HCT116 (cell line): ENCODE data around the gene SYNE1. TPM values are rescaled to one million over a fixed set of nuclear protein-coding genes. Genes with fewer than 3 reads are reported as not detected.

Experiments
- ATAC-seq: fragments of 200-7000 bp; cut with Tn5 transposase; 2 replicates; pipeline ENCODE4 v1.9.1; 2020; ENCODE audit warnings: mild to moderate bottlenecking, moderate library complexity
- BruUV-seq: library from RNA; stranded (reverse); fragments of 400-500 nt; replicated peaks from 2 replicates; lab custom pipeline; 2021; lab: Mats Ljungman, UMichigan
- CTCF ChIA-PET: fragments of 300-600 bp; sonication (Branson Sonifier 250); formaldehyde crosslinking; loops from one replicate; lab custom pipeline; 2021; ENCODE audit warnings: antibody characterized with exemption; lab: Charles Lee
- POLR2A ChIA-PET: fragments of 300-600, 350-600 bp; sonication (Branson Sonifier 250); formaldehyde crosslinking; loops from one replicate; lab custom pipeline; 2021; ENCODE audit warnings: antibody characterized with exemption; lab: Charles Lee
- RAD21 ChIA-PET, 2 experiments: fragments of 300-600 bp; sonication (Branson Sonifier 250); formaldehyde crosslinking; loops; one replicate each; lab custom pipeline; 2023; ENCODE audit warnings: low total read pairs in 2 of 2; ENCODE audit not compliant: uncharacterized antibody in 2 of 2, unreplicated experiment in 2 of 2, low non-redundant PET in 1 of 2; lab: Charles Lee
- DNase-seq: peaks from one replicate; pipeline ENCODE4 v3.0.0-alpha.2; 2010; ENCODE audit warnings: low read depth, low spot score
- H2AFZ ChIP-seq: fragments of 200-600 bp; shearing (Covaris generic), sonication (generic); 2 replicates; pipeline ENCODE4 v1.6.1; 2017; ENCODE audit warnings: low read depth, mixed run types, mixed read lengths, antibody characterized with exemption, low read length; ENCODE audit not compliant: poor library complexity, severe bottlenecking
- H3K27ac ChIP-seq: 2 replicates; pipeline ENCODE4 v1.5.1; 2012; ENCODE audit warnings: low read depth, low read length
- H3K27me3 ChIP-seq: fragments of 200-600 bp; sonication (generic); 2 replicates; pipeline ENCODE4 v1.6.1; 2016; ENCODE audit warnings: mixed run types, low read length, mixed read lengths; ENCODE audit not compliant: insufficient read depth
- H3K36me3 ChIP-seq, 2 experiments: fragments of 200-500 bp in 1 of 2; fragments of 200-600 bp in 1 of 2; sonication (Bioruptor generic) in 1 of 2; sonication (generic) in 1 of 2; 2 replicates each; pipeline versions ENCODE4 v1.5.1 to v1.6.1; 2014 to 2016; ENCODE audit warnings: low read length in 2 of 2, inconsistent platforms in 1 of 2, mixed read lengths in 1 of 2, mixed run types in 1 of 2; ENCODE audit not compliant: insufficient read depth in 2 of 2, control insufficient read depth in 1 of 2
- H3K4me1 ChIP-seq, 2 experiments: fragments of 200-600 bp in 1 of 2; sonication (generic) in 1 of 2; 2 replicates each; pipeline versions ENCODE4 v1.5.1 to v1.6.1; 2012 to 2017; ENCODE audit warnings: low read length in 2 of 2, inconsistent platforms in 1 of 2, mild to moderate bottlenecking in 1 of 2, mixed read lengths in 1 of 2, mixed run types in 1 of 2, moderate library complexity in 1 of 2; ENCODE audit not compliant: insufficient read depth in 2 of 2, control insufficient read depth in 1 of 2
- H3K4me2 ChIP-seq: fragments of 200-600 bp; sonication (generic); 2 replicates; pipeline ENCODE4 v1.6.1; 2017; ENCODE audit warnings: mixed run types, low read length, mixed read lengths
- H3K4me3 ChIP-seq, 2 experiments: fragments of 200-600 bp in 1 of 2; sonication (generic) in 1 of 2; replicated peaks in 1 of 2; 2 replicates each; pipeline ENCODE4 v1.5.1; 2011 to 2016; ENCODE audit warnings: low read length in 2 of 2, control low read depth in 1 of 2, low read depth in 1 of 2, mild to moderate bottlenecking in 1 of 2, mixed read lengths in 1 of 2, mixed run types in 1 of 2
- H3K79me2 ChIP-seq: fragments of 200-600 bp; sonication (generic); 2 replicates; pipeline ENCODE4 v1.6.1; 2017; ENCODE audit warnings: mild to moderate bottlenecking, mixed run types, low read length, moderate library complexity, mixed read lengths; ENCODE audit not compliant: insufficient read depth
- H3K9ac ChIP-seq: fragments of 200-600 bp; sonication (generic); 2 replicates; pipeline ENCODE4 v1.6.1; 2016; ENCODE audit warnings: low read length, mixed read lengths
- H3K9me2 ChIP-seq: fragments of 200-600 bp; sonication (generic), shearing (Covaris generic); 2 replicates; pipeline ENCODE4 v1.6.1; 2017; ENCODE audit warnings: mixed run types, mild to moderate bottlenecking, moderate library complexity; ENCODE audit not compliant: insufficient read depth
- H3K9me3 ChIP-seq, 2 experiments: fragments of 200-500 bp in 1 of 2; fragments of 200-600 bp in 1 of 2; sonication (Bioruptor generic) in 1 of 2; sonication (generic) in 1 of 2; 2 replicates each; pipeline ENCODE4 v1.6.1; 2014 to 2017; ENCODE audit warnings: low read length in 2 of 2, mixed read lengths in 2 of 2, inconsistent platforms in 1 of 2, low read depth in 1 of 2, mild to moderate bottlenecking in 1 of 2, mixed run types in 1 of 2, moderate library complexity in 1 of 2; ENCODE audit not compliant: control insufficient read depth in 1 of 2, insufficient read depth in 1 of 2
- H4K20me1 ChIP-seq: fragments of 200-600 bp; sonication (generic), shearing (Covaris generic); 2 replicates; pipeline ENCODE4 v1.6.1; 2017; ENCODE audit warnings: mixed run types, mild to moderate bottlenecking, moderate library complexity; ENCODE audit not compliant: insufficient read depth
- CTCF ChIP-seq, 3 experiments: fragments of 200-600 bp in 1 of 3; sonication (generic) in 1 of 3; IDR thresholded peaks in 2 of 3; conservative IDR thresholded peaks in 1 of 3; 2 replicates each; pipeline ENCODE4 v1.5.1; 2012 to 2017; ENCODE audit warnings: low read depth in 2 of 3, low read length in 2 of 3, antibody characterized with exemption in 1 of 3, borderline replicate concordance in 1 of 3, control low read depth in 1 of 3, mild to moderate bottlenecking in 1 of 3, mixed read lengths in 1 of 3, mixed run types in 1 of 3, moderate library complexity in 1 of 3; ENCODE audit not compliant: insufficient read depth in 1 of 3
- ELF1 ChIP-seq: IDR thresholded peaks from 2 replicates; pipeline ENCODE4 v1.6.1; 2012; ENCODE audit warnings: low read depth, borderline replicate concordance
- EZH2 ChIP-seq: fragments of 200-600 bp; sonication (generic); IDR thresholded peaks from 2 replicates; pipeline ENCODE4 v1.6.1; 2017; ENCODE audit warnings: antibody characterized with exemption, mixed run types
- EZH2phosphoT487 ChIP-seq: fragments of 200-600 bp; IDR thresholded peaks from 2 replicates; pipeline ENCODE4 v1.6.1; 2018; ENCODE audit warnings: antibody characterized with exemption, borderline replicate concordance
- FOSL1 ChIP-seq: IDR thresholded peaks from 2 replicates; pipeline ENCODE4 v1.6.1; 2012; ENCODE audit warnings: low read depth
- MAX ChIP-seq: IDR thresholded peaks from 2 replicates; pipeline ENCODE4 v1.6.1; 2012
- POLR2A ChIP-seq: IDR thresholded peaks from 2 replicates; pipeline ENCODE4 v1.7.0; 2011; ENCODE audit warnings: borderline replicate concordance; ENCODE audit not compliant: insufficient read depth, insufficient read length; ENCODE audit errors: extremely low read depth
- POLR2AphosphoS5 ChIP-seq: IDR thresholded peaks from 2 replicates; pipeline ENCODE4 v1.6.1; 2011; ENCODE audit warnings: mild to moderate bottlenecking, low read depth, low read length, moderate library complexity
- REST ChIP-seq: IDR thresholded peaks from 2 replicates; pipeline ENCODE4 v1.6.1; 2012; ENCODE audit warnings: low read depth
- SP1 ChIP-seq: IDR thresholded peaks from 2 replicates; pipeline ENCODE4 v1.6.1; 2012; ENCODE audit warnings: low read depth
- SRF ChIP-seq: IDR thresholded peaks from 2 replicates; pipeline ENCODE4 v1.6.1; 2012; ENCODE audit warnings: low read depth
- ZFX ChIP-seq: fragments of 450-650 bp; IDR thresholded peaks from 2 replicates; pipeline ENCODE4 v1.6.1; 2017
- ZNF274 ChIP-seq: fragments of 200-500 bp; sonication (Bioruptor generic); IDR thresholded peaks from 2 replicates; pipeline ENCODE4 v1.6.1; 2014; ENCODE audit warnings: mild to moderate bottlenecking, low read depth, low read length, inconsistent platforms
- intact Hi-C: fragments of 100-400 bp; cut with micrococcal nuclease; formaldehyde crosslinking; loops from 2 replicates; pipeline ENCODE4 v1.10.0; 2022
- total RNA-seq: library from RNA; stranded (reverse); gene quantifications from one replicate; pipeline ENCODE4 v1.2.1, GENCODE V29; 2021; ENCODE audit not compliant: unreplicated experiment

SYNE1 gene
- total RNA-seq, 1 experiment from 2014 or later, result 5.4 TPM

DNA sequence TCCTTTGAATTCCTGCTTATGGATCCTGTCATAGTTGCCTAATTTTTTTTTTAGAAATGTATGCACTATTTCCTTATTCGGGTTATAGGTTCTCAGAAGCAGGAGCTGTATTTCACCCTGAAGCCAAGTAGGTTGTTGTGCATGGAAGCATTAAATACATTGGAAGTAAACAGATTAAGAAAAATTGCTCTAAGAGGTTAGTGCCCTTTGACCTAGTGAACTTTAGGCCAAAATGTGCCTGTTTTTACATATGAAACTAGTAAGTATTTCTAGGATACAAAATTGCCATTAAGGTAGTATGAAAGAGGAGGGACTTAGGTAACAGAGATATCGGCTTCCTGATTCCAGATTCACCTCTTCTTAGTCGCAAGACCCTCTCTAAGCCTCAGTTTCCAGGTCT lies 377.9 kb downstream of the SYNE1 start (continued):
- TF ChIP-seq FOSL1 (no peak), SP1 (no peak), POLR2AphosphoS5 (no peak), EZH2 (no peak)

- H3K27me3 ChIP-seq, result no peaks in the 10 kb centered on the region
- TF ChIP-seq ELF1 (no peak), POLR2AphosphoS5 (no peak), EZH2 (no peak), EZH2phosphoT487 (no peak), MAX (no peak), ZNF274 (no peak), ZFX (no peak), CTCF (IDR thresholded peaks at IDR 0.05 in 2 of 3, conservative IDR thresholded peaks at IDR 0.05 in 1 of 3; ENCODE audit: borderline replicate concordance in 1 of 3, insufficient read depth in 1 of 3, low read depth in 2 of 3, low read length in 2 of 3) (no peak), SRF (no peak), REST (no peak), SP1 (no peak), POLR2A (no peak)
- intact Hi-C loops, result no loop called here
- no peak for ATAC-seq
- CTCF ChIA-PET, result no interaction called here
- no peaks in the 10 kb centered on the region for H3K4me1 ChIP-seq
- H3K9me3 ChIP-seq, result no peaks in the 10 kb centered on the region
- H2AFZ ChIP-seq, result no peak overlapping the region
- POLR2A ChIA-PET, result no interaction called here
- H3K27ac ChIP-seq, result no peak overlapping the region
- H3K9me2 ChIP-seq, result no peaks in the 10 kb centered on the region
- no TSS peak for BruUV-seq
- DNase-seq, result no peak
- H3K4me2 ChIP-seq, result no peak overlapping the region
- no peaks in the 10 kb centered on the region for H3K79me2 ChIP-seq
- H3K9ac ChIP-seq, result no peak overlapping the region
- H4K20me1 ChIP-seq, result no peaks in the 10 kb centered on the region
- H3K36me3 ChIP-seq, result no peaks in the 10 kb centered on the region
- RAD21 ChIA-PET, result no interaction called here
- no peak overlapping the region for H3K4me3 ChIP-seq
Measured at GRCh38 chr6:152257581-152257980, 379.6 kb downstream of the SYNE1 start.
